ENCODE results near the gene CA10. TPM values are rescaled to one million over a fixed set of nuclear protein-coding genes. Genes with fewer than 3 reads are reported as not detected.

CA10 gene
- total RNA-seq, 1 donor from 2014 or later = not detected

GRCh38 chr17:51733166-51733565, 425.3 kb downstream of the CA10 start:
- DNase-seq (ENCODE audit: low read depth) = no peak

- no peak for DNase-seq (ENCODE audit: low read depth)
These were observed 426.4 kb downstream of the CA10 start for GRCh38 chr17:51731941-51732722.

GRCh38 chr17:51730303-51731050, 428.0 kb downstream of the CA10 start:
- no peak for DNase-seq (ENCODE audit: low read depth)

GRCh38 chr17:51725185-51725584, 433.3 kb downstream of the CA10 start:
- DNase-seq (ENCODE audit: low read depth) = no peak

- no peak for DNase-seq (ENCODE audit: low read depth)
These were observed 434.4 kb downstream of the CA10 start for GRCh38 chr17:51724043-51724580.

- no peak for DNase-seq (ENCODE audit: low read depth)
These were observed 435.5 kb downstream of the CA10 start for GRCh38 chr17:51722994-51723393.

GRCh38 chr17:51721730-51722129, 436.8 kb downstream of the CA10 start:
- no peak for DNase-seq (ENCODE audit: low read depth)

GRCh38 chr17:51720439-51720838, 438.1 kb downstream of the CA10 start:
- DNase-seq (ENCODE audit: low read depth) = no peak

- no peak for DNase-seq (ENCODE audit: low read depth)
These were observed 439.5 kb downstream of the CA10 start for GRCh38 chr17:51718983-51719382.

- no peak for DNase-seq (ENCODE audit: low read depth)
These were observed 446.9 kb downstream of the CA10 start for GRCh38 chr17:51711581-51711980.

GRCh38 chr17:51710634-51710979, 447.9 kb downstream of the CA10 start:
- no peak for DNase-seq (ENCODE audit: low read depth)

- DNase-seq (ENCODE audit: low read depth) = no peak
These were observed 448.6 kb downstream of the CA10 start for GRCh38 chr17:51709694-51710633.

- DNase-seq (ENCODE audit: low read depth) = no peak
These were observed 451.3 kb downstream of the CA10 start for GRCh38 chr17:51707216-51707615.

GRCh38 chr17:51706093-51706492, 452.4 kb downstream of the CA10 start:
- no peak for DNase-seq (ENCODE audit: low read depth)

- no peak for DNase-seq (ENCODE audit: low read depth)
These were observed 454.9 kb downstream of the CA10 start for GRCh38 chr17:51703361-51704341.

- no peak for DNase-seq (ENCODE audit: low read depth)
These were observed 455.6 kb downstream of the CA10 start for GRCh38 chr17:51702963-51703360.

- DNase-seq (ENCODE audit: low read depth) = no peak
These were observed 457.0 kb downstream of the CA10 start for GRCh38 chr17:51701501-51701900.

- DNase-seq (ENCODE audit: low read depth) = no peak
These were observed 458.3 kb downstream of the CA10 start for GRCh38 chr17:51700011-51700760.

- DNase-seq (ENCODE audit: low read depth) = no peak
These were observed 459.2 kb downstream of the CA10 start for GRCh38 chr17:51699303-51699702.

Measured in myocyte (in vitro differentiated cells).